HUDEP-2 (cell line): ENCODE results near the gene OTULIN.

Source experiments
- DNase-seq, 76 experiments: peaks; one replicate each; lab custom pipeline; 2025; ENCODE audit not compliant: unreplicated experiment in 76 of 76; lab: John Stamatoyannopoulos, UW

Gene OTULIN

DNA sequence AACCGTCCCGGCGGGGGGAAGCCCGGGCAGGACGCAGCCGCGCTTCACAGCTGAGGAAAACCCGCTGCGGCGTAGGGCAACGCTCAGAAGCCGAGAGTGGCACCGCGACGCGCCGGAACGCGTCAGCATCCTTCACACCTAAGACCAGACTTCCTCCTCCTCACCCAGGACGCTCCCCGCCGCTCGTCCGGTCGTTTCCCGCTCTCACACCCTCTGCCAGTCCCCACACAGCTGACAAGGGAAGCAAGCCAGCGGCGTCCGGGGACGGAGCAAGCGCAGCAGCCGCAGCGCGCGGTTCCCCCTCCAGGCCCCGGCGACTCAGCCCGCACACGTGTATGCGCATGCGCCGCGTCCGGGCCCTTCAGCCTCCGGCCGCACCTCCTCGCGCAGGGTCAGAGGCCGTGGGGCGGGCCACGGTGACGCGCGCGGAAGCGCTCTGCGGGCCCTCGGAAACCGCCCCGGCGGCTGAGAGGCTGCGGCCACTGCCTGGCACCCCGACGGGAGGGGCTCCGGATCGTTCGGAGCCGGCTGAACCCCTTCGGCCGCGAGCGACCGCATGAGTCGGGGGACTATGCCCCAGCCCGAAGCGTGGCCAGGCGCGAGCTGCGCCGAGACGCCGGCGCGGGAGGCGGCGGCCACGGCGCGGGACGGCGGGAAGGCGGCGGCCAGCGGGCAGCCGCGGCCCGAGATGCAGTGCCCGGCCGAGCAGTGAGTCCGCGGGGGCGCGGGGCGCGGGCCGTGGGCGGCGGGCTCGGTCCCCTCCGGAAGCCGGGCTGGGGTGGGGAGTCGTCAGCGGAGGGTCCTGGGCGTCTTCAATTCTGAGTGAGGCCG is at the start of gene OTULIN:
Gene OTULIN (plus strand): TSS at position 449 of the 831 bp plus-strand sequence. CDS start 108 bp downstream, at position 557.
- DNase-seq, result peak in 74 of 76 experiments; percentile 23 to 88 (median 75)

DNA sequence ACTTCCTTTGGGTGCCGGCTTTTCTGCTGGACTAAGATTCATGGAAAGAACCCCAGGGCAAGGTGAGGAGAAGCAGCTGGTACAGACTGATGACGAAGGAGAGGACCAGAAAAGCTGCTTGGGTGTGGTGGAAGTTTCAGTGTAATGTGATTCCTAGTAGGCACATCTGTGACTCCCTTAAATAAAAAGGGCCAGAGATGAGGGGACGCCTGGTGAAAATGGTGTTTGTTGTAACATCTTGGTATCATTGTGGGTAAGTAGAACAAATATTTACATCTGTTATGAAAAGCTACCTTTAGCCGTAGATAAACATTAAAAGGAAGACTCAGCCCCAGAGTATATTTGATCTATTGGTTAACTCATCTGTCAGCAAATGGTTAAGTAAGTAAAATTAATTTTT is 49.2 kb upstream of the OTULIN start:
- no peak for DNase-seq

DNA sequence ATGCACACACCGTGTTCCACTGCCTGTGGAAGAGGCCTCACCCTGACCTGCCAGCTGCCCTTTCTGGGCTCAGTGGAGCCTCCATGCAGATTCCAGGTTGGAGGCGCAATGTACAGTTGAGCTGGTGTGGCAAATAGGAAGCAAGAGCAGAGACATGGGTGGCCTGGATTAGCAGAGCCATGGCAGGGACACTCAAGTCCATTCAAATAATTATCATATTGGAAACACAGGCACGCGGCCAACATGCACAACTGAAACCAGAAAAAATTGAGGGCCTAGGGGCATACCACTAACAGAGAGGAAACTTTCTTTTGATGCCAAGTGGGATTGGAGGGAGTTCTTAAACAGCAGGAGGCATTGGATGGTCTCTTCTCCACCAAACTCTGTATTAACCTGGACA is 47.1 kb upstream of the OTULIN start:
- DNase-seq, result no peak

DNA sequence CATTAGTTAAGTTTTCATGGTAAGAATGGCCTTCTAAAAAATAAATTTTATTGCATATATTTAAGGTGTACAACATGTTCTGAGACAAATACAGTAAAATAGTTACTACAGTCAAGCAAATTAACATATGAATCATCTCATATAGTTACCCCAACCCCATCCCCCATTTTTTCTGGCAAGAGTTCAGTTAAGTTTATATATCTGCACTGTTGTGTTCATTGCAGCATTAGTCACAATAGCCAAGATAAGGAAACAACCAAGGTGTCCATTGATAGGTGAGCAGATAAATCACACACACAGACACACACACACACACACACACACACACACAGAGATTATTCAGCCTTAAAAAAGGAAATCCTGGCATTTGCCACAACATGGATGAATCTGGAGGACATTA is 37.2 kb upstream of the OTULIN start:
- no peak for DNase-seq

- DNase-seq, result peak in 45 of 76 experiments; percentile 1 to 49 (median 11)
These were observed 36.2 kb upstream of the OTULIN start for GRCh38 chr5:14628346-14628745.

GRCh38 chr5:14630671-14631070 is 33.8 kb upstream of the OTULIN start:
- DNase-seq, result no peak

DNA sequence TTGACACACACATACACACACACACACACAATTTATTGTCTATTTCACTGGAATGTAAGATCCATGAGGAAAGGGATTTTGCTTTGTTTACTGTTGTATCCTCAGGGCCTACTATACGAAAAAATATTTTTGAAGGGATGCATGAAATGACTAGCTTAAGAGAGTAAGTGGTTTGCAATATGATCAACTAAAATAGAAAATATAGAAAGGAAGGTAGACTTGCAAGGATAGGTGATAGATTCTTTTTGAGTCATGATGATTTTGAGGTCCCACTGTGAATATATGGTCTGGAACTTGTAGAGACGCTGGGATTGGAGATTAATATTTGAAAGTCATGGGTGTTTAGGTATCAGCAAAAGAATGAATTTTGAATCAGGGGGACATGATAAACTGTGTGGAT is 28.9 kb upstream of the OTULIN start:
- DNase-seq, result no peak

- DNase-seq, result no peak
These were observed 23.8 kb upstream of the OTULIN start for GRCh38 chr5:14640765-14641164.

- DNase-seq, result no peak
These were observed 19.8 kb upstream of the OTULIN start for GRCh38 chr5:14644623-14645237.

GRCh38 chr5:14650052-14650451 is 14.5 kb upstream of the OTULIN start:
- DNase-seq, result no peak

GRCh38 chr5:14655146-14655741 is 9.3 kb upstream of the OTULIN start:
- no peak for DNase-seq

- no peak for DNase-seq
These were observed 7.6 kb upstream of the OTULIN start for GRCh38 chr5:14656898-14657297.

DNA sequence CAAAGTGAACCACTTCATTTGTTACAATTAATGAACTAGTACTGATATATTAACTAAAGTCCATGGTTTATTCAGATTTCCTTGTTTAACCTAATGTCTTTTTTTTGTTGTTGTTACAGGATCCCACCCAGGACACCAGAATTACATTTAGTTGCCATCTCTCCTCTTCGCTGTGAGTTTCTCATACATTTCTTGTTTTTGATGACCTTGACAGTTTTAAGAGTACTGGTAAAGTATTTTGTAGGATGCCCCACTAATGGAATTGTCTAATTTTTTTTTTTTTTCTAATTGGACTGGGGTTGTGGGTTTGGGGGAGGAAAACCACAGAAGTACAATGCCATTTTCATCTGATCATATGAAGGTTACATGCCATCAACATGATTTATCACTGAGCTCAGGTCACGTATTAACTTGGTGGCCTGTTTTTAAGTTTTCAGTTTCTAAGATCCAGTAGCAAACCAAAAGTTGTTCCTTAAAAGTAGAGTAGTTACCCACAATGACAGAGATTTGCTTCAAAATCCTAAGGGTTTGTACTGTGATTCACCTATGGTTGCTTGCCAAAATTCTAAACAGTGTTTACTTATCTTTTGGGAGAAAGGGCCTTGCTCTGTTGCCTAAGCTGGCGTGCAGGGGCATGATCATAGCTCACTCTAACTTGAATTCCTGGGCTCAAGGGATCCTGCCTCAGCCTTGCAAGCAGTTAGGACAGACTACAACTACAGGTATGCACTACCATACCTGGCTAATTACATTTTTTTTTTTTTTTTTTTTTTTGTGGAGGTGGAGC is 4.5 kb upstream of the OTULIN start:
- DNase-seq, result no peak

DNA sequence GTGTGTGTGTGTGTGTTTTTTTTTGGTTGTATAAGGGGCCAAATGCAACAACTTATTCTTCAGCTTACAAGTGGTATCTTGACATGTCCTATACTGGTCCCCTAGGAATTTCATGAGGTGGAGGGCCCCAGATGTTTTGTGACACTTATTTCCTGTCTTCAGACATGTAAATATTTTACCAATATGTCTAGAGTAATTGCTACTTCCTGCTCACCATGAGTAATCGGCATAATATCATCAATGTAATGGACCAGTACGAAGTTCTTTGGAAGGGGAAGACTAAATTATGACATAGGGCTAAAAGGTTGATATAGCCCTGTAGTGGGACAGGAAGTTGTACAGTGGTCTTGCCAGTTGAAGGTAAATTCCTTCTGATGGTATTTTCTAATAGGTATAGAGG is 3.7 kb upstream of the OTULIN start:
- no peak for DNase-seq

GRCh38 chr5:14662721-14663260 is 1.7 kb upstream of the OTULIN start:
- no peak for DNase-seq

- DNase-seq, result peak in 14 of 76 experiments; percentile 2 to 73 (median 21)
These were observed 716 bp upstream of the OTULIN start for GRCh38 chr5:14663734-14664269.

DNA sequence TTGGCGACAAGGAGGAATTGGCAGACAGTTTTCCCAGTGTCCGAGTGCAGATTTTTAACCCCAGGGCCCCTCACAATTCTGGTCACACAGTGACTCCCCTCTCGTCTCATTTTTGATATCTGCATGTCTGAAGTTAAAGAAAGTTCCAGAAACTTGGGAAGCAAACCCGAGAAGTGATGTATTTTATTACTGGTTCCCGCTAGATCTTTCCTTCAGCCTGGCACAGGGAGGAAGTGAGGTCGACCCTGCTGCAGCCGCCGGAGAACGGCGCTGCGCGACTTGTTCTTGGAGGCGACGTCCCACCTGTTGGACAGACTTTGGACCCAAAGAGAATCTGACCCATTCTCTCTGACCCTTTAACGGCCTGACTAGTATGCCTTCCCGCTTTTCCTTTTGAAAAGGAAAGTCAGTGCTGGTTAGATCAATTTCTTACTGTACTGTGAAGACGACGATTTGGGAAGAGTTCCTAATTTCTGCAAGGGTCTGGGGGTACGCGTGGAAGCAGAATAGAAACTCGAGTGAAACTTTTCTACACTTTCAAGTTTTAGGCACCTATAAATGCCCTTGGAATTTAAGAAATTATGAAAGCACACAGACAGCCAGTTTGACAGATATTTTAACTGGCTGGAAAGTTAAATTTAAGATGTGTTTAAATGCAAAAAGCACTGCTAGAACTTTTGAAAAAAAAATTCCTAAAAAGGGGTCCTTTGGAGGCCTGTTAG is 744 bp downstream of the OTULIN start:
- peak in 14 of 76 experiments; percentile 3 to 35 (median 16) for DNase-seq

DNA sequence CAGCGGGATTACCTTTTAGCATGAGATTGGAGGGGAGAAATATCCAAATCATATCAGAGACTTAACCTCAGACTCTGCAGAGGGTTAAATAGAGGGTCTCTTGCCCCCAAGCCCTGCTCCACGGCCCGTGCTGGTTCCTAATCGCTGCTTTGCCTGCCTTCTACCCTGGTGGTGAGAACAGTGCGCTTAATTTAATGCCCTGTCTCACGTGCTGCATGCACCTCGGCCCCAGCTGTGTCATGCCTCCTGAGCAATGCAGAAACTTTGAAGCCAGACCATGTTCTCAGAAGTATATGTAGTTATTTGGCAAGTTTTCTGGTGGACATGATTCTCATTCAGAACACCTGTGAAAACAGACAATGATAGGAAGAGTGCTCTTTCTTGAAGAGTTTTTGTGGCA is 1.4 kb downstream of the OTULIN start:
- DNase-seq, result peak in 42 of 76 experiments; percentile 5 to 57 (median 15)

- DNase-seq, result no peak
These were observed 1.8 kb downstream of the OTULIN start for GRCh38 chr5:14666357-14666756.

GRCh38 chr5:14667290-14667689 is 2.8 kb downstream of the OTULIN start:
- no peak for DNase-seq
